BLaER1 (cell line): ENCODE data around the gene PGAM2.
A peak's percentile ranks its signal among the peaks of the same experiment; 100 is the strongest.

Experiments
- H3K27ac ChIP-seq: shearing (Covaris generic); formaldehyde crosslinking; 2 replicates; pipeline ENCODE4 v1.8.1; 2022
- H3K27me3 ChIP-seq: shearing (Covaris generic); formaldehyde crosslinking; 2 replicates; pipeline ENCODE4 v1.8.1; 2022
- H3K36me3 ChIP-seq: shearing (Covaris generic); formaldehyde crosslinking; 2 replicates; pipeline ENCODE4 v1.8.1; 2022
- H3K4me1 ChIP-seq: shearing (Covaris generic); formaldehyde crosslinking; 2 replicates; pipeline ENCODE4 v1.8.1; 2022
- H3K4me2 ChIP-seq: shearing (Covaris generic); formaldehyde crosslinking; 2 replicates; pipeline ENCODE4 v1.8.1; 2022
- H3K4me3 ChIP-seq: shearing (Covaris generic); formaldehyde crosslinking; 2 replicates; pipeline ENCODE4 v1.8.1; 2022
- H3K9ac ChIP-seq: shearing (Covaris generic); formaldehyde crosslinking; 2 replicates; pipeline ENCODE4 v1.8.1; 2022
- H3K9me3 ChIP-seq: shearing (Covaris generic); formaldehyde crosslinking; 2 replicates; pipeline ENCODE4 v1.8.1; 2022
- H4K20me1 ChIP-seq: shearing (Covaris generic); formaldehyde crosslinking; 2 replicates; pipeline ENCODE4 v1.8.1; 2022
- Cebpa-rat ChIP-seq: shearing (Covaris generic); IDR thresholded peaks from 2 replicates; pipeline ENCODE4 v1.8.1; 2022

PGAM2 gene

DNA sequence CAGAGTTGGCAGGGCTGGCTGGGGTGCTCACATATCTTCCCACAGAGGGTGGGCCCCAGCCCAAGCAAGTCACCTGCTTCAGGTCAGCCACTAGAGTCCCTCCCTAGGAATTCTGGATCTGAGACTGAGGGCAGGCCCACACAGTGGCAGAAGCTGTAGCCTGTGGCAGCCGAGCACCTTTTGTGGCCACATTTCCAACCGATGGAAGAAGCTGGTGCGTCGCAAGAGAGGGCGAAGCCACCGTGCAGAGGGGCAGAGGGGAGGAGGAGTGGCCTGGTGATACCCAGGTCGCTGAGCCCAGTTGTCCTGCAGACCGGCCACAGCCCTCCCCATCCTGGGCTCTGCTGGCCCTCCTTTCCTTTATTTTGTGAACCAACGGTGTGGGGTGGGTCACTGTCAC is 11.7 kb upstream of the PGAM2 start:
- H3K9me3 ChIP-seq = no peaks in the 10 kb centered on the region
- H3K9ac ChIP-seq = peak overlapping the region; percentile 95
- H3K27me3 ChIP-seq = no peaks in the 10 kb centered on the region
- H3K36me3 ChIP-seq = peaks cover 85% of the 10 kb centered on the region
- peaks cover 97% of the 10 kb centered on the region for H3K4me1 ChIP-seq
- peaks cover 13% of the 10 kb centered on the region; the same call in 1 of the 2 replicates for H4K20me1 ChIP-seq
- H3K4me2 ChIP-seq = peak overlapping the region; percentile 80
- H3K27ac ChIP-seq = peak overlapping the region; percentile 96; the same call in 1 of the 2 replicates
- H3K4me3 ChIP-seq = no peak overlapping the region
- TF ChIP-seq Cebpa-rat = no peak

DNA sequence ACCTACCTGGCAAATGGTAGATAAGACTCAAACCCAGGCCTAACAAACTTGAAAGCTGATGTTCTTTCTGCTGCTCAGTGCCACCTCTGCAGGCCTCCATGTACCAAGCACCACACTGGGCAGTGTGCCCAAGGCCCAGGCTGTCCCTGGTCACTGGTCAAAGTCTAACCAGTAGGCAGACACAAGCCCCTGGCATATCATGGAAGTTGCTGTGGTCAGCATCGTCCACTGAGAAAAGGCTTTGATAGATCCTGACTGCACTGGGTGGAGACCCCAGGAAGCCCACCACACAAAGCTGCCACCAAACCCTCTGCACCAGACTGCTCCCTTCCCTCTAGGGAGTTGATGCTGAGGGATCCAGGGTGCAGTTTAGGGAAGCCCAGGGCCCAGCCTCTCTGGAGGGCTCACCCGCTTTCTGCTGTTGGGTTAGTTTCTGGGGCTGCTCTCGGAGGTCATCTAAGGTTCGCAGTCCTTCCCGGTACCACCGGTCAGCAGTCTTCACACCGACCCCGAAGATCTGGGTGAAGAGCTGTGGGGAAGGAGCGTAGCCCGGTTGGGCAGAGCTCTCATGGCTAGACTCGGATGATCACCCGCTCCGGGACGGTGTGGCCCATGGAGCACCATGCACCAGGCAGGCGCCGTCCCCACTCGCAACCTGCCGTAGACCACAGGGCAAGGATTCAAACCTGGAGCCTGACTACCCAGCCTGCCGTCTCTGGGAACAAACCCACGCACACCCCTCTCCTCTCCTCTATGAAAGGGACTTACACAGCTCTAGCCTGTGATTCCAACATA is 10.9 kb upstream of the PGAM2 start:
- Histone ChIP-seq H3K4me2 (peak overlapping the region; percentile 90; the same call in 1 of the 2 replicates), H4K20me1 (peaks cover 13% of the 10 kb centered on the region; the same call in 1 of the 2 replicates), H3K9me3 (no peaks in the 10 kb centered on the region), H3K36me3 (peaks cover 93% of the 10 kb centered on the region), H3K27ac (peak overlapping the region; percentile 96; the same call in 1 of the 2 replicates), H3K9ac (peak overlapping the region; percentile 95; the same call in 1 of the 2 replicates), H3K4me1 (peaks cover 100% of the 10 kb centered on the region), H3K27me3 (no peaks in the 10 kb centered on the region), H3K4me3 (no peak overlapping the region)
- TF ChIP-seq Cebpa-rat = no peak

DNA sequence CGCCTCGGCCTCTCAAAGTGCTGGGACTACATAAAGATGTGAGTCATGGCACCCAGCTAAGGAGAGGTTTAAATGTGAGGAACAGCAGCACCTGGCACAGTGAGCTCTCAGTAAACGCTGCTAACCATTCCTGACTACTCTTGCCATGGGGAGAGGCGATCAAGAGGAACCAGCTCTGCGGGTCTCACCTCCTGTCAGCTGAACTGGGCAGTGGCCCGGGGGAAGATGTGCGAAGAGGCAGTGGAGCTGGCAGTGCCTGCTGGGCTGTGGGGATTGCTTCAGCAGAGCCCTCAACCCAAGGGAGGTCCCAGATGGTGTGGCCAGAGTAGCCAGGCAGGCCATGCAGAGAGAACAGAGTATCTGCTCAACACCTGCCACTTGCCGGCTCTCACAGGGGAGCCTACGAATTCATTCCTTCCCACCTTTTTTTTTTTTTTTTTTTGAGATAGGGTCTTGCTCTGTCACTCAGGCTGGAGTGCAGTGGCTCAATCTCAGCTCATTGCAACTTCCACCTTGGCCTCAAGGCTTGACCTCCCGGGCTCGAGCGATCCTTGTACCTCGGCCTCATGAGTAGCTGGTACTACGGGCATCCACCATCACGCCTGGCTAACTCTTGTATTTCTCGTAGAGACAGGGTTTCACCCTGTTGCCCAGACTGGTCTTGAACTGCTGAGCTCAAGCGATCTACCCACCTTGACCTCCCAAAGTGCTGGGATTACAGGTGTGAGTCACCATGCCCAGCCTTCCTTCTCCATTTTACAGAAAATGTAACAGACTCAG is 10.1 kb upstream of the PGAM2 start:
- peak overlapping the region; percentile 90 for H3K4me2 ChIP-seq
- peak overlapping the region; percentile 81; the same call in 1 of the 2 replicates for H3K27ac ChIP-seq
- H4K20me1 ChIP-seq = peaks cover 13% of the 10 kb centered on the region; the same call in 1 of the 2 replicates
- TF ChIP-seq Cebpa-rat = no peak
- no peak overlapping the region for H3K4me3 ChIP-seq
- no peaks in the 10 kb centered on the region for H3K27me3 ChIP-seq
- peaks cover 91% of the 10 kb centered on the region for H3K36me3 ChIP-seq
- no peak overlapping the region for H3K9ac ChIP-seq
- H3K9me3 ChIP-seq = no peaks in the 10 kb centered on the region
- H3K4me1 ChIP-seq = peaks cover 100% of the 10 kb centered on the region

DNA sequence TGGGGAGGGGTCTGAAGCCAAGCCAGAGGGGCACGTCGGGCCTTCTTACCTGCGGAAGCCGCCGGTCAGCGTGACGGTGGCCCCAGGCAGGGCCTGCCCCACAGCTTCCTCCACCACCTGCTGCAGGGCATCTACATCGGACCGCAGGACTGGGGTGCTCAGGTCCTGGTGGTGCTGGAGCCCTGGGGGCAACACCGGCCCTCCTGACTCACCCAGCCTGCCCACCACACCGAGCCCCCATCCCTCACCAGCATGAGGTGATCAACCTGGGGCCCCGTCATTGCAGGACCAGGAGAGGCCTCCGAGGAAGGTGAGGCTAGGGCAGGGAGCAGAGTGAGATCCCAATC is 9.0 kb upstream of the PGAM2 start:
- H3K4me1 ChIP-seq = peaks cover 94% of the 10 kb centered on the region
- peak overlapping the region; percentile 90 for H3K4me2 ChIP-seq
- peak overlapping the region; percentile 73 for H3K9ac ChIP-seq
- H3K27me3 ChIP-seq = no peaks in the 10 kb centered on the region
- H3K27ac ChIP-seq = peak overlapping the region; percentile 81
- no peaks in the 10 kb centered on the region for H3K9me3 ChIP-seq
- TF ChIP-seq Cebpa-rat = no peak
- peaks cover 80% of the 10 kb centered on the region for H3K36me3 ChIP-seq
- H3K4me3 ChIP-seq = peak overlapping the region; percentile 55
- H4K20me1 ChIP-seq = peaks cover 13% of the 10 kb centered on the region; the same call in 1 of the 2 replicates

DNA sequence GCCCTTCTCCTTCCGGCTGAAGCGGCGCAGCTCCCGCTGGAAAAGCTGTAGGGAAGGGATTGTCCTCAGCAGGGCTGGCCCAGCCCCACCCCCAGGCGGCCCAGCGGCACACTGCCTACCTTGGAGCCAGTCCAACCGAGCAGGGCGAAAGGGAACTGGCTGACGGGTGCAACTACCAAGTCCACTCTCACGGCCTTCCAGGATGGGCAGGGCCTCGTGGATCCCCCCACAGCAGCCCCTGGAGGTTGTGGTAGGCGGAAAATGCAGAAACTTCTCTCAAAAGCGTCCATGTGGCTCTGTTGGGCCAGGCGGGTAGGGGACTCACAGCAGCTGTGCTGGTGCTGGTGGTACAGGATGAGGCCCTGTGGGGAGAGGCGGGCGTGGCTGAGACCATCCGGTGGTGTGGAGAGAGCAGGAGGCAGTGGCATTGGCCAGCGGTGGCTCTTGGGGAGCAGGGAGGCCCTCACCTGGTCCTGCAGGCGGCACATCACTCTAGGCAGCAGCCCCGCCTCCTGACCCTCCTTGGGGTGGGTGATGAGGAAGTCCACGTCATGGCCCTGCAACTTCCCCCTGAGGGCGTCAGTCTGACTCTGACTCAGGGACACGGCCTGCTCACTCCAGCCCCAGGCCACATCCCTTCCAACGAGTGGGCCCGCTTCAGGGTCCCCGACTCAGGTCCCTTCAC is 8.4 kb upstream of the PGAM2 start:
- H3K4me3 ChIP-seq = peak overlapping the region; percentile 55
- H3K27ac ChIP-seq = peak overlapping the region; percentile 81
- no peak for TF ChIP-seq Cebpa-rat
- H4K20me1 ChIP-seq = peaks cover 8% of the 10 kb centered on the region; the same call in 1 of the 2 replicates
- peaks cover 89% of the 10 kb centered on the region for H3K4me1 ChIP-seq
- peak overlapping the region; percentile 90 for H3K4me2 ChIP-seq
- H3K27me3 ChIP-seq = no peaks in the 10 kb centered on the region
- peaks cover 75% of the 10 kb centered on the region for H3K36me3 ChIP-seq
- H3K9ac ChIP-seq = peak overlapping the region; percentile 73
- H3K9me3 ChIP-seq = no peaks in the 10 kb centered on the region

DNA sequence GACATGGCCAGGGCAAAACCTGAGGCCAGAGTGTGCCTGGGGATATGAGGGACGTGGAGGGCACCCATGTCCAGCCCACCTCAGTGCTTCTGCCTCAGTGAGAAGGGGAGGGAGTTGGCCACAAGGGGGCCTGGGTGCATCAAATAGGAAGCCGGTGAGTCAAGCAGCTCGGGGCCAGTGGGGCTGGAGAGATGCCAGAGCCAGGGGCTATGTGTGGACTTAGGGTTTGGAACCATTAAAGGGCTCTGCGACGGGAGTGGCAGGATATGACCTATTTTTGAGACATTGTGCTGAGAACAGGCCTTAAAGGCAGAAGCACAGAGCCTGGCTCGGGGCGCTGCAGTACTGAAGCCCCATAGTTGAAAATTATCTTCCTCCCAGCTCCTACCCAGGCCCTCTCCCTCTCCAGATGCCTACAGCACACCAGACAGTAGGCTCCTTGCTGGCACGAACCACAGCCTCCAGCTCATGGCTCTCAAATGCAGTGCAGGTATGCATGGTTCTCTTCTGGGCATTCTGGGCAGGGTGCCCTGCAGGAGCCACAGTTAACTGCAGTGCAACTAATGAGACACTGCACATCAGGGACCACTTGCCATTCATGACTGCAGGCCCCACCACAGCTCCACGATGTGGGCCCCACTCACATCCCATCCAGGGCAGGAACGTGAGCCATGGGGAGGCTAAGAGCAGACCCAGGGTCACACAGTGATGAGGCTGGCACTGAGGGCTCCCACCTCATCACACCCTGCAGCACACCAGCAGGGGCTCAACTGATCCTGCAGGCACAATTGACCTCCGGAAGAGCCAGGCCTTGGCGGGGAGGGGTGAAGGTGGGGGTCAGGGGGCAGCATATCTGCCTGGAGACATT is 7.2 kb upstream of the PGAM2 start:
- Histone ChIP-seq H3K9me3 (no peaks in the 10 kb centered on the region), H3K27me3 (no peaks in the 10 kb centered on the region), H3K9ac (peak overlapping the region; percentile 73; the same call in 1 of the 2 replicates), H3K4me2 (peak overlapping the region; percentile 90), H3K27ac (peak overlapping the region; percentile 81), H3K36me3 (peaks cover 63% of the 10 kb centered on the region), H4K20me1 (no peaks in the 10 kb centered on the region; the same call in 1 of the 2 replicates), H3K4me3 (no peak overlapping the region), H3K4me1 (peaks cover 77% of the 10 kb centered on the region)
- no peak for TF ChIP-seq Cebpa-rat

DNA sequence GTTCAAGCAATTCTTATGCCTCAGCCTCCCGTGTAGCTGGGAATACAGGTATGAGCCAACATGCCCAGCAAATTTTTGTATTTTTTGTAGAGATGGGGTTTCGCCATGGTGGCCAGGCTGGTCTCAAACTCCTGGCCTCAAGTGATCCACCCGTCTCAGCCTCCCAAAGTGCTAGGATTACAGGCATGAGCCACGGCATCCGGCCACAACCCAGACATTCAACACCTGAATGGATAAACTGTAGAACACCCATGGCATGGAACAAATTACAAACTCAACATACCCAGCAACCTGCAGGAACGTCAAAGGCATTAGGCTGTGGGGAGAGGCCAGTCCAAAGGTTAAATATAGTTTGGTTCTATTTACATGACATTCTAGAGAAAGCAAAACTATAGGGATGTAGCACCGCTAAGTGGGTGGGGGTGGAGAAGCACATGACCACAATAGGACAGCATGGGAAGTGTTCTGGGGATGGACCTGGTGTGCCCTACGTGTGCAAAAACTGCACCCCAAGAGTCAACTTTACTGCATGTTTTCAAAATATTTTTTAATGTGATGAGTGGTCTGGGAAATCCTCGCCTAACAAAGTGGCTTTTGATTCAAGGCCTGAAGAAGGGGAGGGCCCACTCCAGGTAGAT is 6.5 kb upstream of the PGAM2 start:
- Histone ChIP-seq H3K9me3 (no peaks in the 10 kb centered on the region), H3K36me3 (peaks cover 55% of the 10 kb centered on the region), H3K27ac (peak overlapping the region; percentile 36; the same call in 1 of the 2 replicates), H3K9ac (no peak overlapping the region; the same call in 1 of the 2 replicates), H4K20me1 (no peaks in the 10 kb centered on the region; the same call in 1 of the 2 replicates), H3K4me3 (no peak overlapping the region), H3K4me1 (peaks cover 69% of the 10 kb centered on the region), H3K27me3 (no peaks in the 10 kb centered on the region), H3K4me2 (peak overlapping the region; percentile 90)
- TF ChIP-seq Cebpa-rat = no peak

DNA sequence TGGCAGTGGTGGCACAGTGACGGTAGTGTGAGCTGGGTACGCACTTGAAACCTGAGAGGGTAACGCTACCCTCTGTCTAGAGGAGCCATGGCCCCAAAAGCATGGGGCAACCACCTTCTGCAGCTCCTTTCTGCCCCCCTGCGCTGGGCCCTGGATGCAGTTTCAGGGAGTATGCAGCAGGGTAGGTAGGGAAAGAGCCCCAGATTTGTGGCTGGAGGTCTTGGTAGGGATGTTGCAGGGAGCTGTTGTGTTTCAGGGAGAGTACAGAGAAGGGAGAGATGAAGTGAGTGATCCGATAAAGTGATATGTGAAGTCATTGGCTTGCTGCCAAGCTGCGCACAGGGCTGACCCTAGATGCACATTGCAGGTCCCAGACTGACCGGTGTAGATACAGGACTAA is 2.7 kb upstream of the PGAM2 start:
- Histone ChIP-seq H3K4me3 (no peak overlapping the region), H3K27ac (no peak overlapping the region), H3K27me3 (no peaks in the 10 kb centered on the region), H3K9ac (no peak overlapping the region), H3K4me2 (no peak overlapping the region), H4K20me1 (no peaks in the 10 kb centered on the region), H3K4me1 (peaks cover 47% of the 10 kb centered on the region), H3K36me3 (peaks cover 31% of the 10 kb centered on the region), H3K9me3 (no peaks in the 10 kb centered on the region)
- TF ChIP-seq Cebpa-rat = no peak
